CD4-positive, alpha-beta T cell (primary cell): ENCODE results near the gene AFAP1. TPM values are rescaled to one million over a fixed set of nuclear protein-coding genes. Genes with fewer than 3 reads are reported as not detected.

Experiments used
- ATAC-seq: fragments of 200-7000 bp; cut with Tn5 transposase; one replicate; pipeline ENCODE4 v1.10.0; 2022; ENCODE audit warnings: mild to moderate bottlenecking; ENCODE audit not compliant: poor library complexity
- CTCF ChIA-PET: fragments of 350-600 bp; sonication (Branson Sonifier 250); formaldehyde crosslinking; loops from one replicate; lab custom pipeline; 2021; ENCODE audit warnings: antibody characterized with exemption, inconsistent platforms; lab: Charles Lee
- POLR2A ChIA-PET: fragments of 350-600 bp; sonication (Branson Sonifier 250); formaldehyde crosslinking; loops from one replicate; lab custom pipeline; 2021; ENCODE audit warnings: antibody characterized with exemption, inconsistent platforms; lab: Charles Lee
- DNase-seq, 14 experiments: peaks; one replicate each; pipeline ENCODE4 v3.0.0-alpha.2; 2013 to 2020; ENCODE audit warnings: mixed read lengths in 2 of 14
- H3K27ac ChIP-seq, 2 donors: one replicate each; pipeline versions ENCODE4 v1.5.1 to v1.7.0; 2013; ENCODE audit warnings: low read length in 2 of 2, low read depth in 1 of 2, mild to moderate bottlenecking in 1 of 2
- H3K27me3 ChIP-seq, 2 experiments: 1 replicate in 1 of 2; 2 replicates in 1 of 2; pipeline versions ENCODE4 v1.6.1 to v1.7.0; 2013; ENCODE audit warnings: low read length in 2 of 2, control low read depth in 1 of 2, mild to moderate bottlenecking in 1 of 2, moderate library complexity in 1 of 2; ENCODE audit not compliant: insufficient read depth in 2 of 2, control insufficient read depth in 1 of 2
- H3K36me3 ChIP-seq: one replicate; pipeline ENCODE4 v1.6.1; 2013; ENCODE audit warnings: low read length, control low read depth; ENCODE audit not compliant: insufficient read depth
- H3K4me1 ChIP-seq: one replicate; pipeline ENCODE4 v1.6.1; 2013; ENCODE audit warnings: low read length, control low read depth; ENCODE audit not compliant: insufficient read depth
- H3K4me3 ChIP-seq: one replicate; pipeline ENCODE4 v1.5.1; 2013; ENCODE audit warnings: mild to moderate bottlenecking, low read length, moderate library complexity
- H3K9me3 ChIP-seq, 2 experiments: 1 replicate in 1 of 2; 2 replicates in 1 of 2; pipeline versions ENCODE4 v1.6.1 to v1.7.0; 2013; ENCODE audit warnings: low read length in 2 of 2, mild to moderate bottlenecking in 2 of 2, control low read depth in 1 of 2, moderate library complexity in 1 of 2; ENCODE audit not compliant: control insufficient read depth in 1 of 2, insufficient read depth in 1 of 2
- H3K27ac Mint-ChIP-seq: one replicate; pipeline ENCODE4 v1.8.0; 2020; ENCODE audit warnings: mixed read lengths
- H3K27me3 Mint-ChIP-seq: one replicate; pipeline ENCODE4 v1.8.0; 2021; ENCODE audit warnings: mixed read lengths
- H3K36me3 Mint-ChIP-seq: one replicate; pipeline ENCODE4 v1.8.0; 2021; ENCODE audit warnings: low read depth, mixed read lengths
- H3K4me1 Mint-ChIP-seq: one replicate; pipeline ENCODE4 v1.8.0; 2021; ENCODE audit warnings: low read depth, mixed read lengths
- H3K4me3 Mint-ChIP-seq: one replicate; pipeline ENCODE4 v1.8.0; 2020; ENCODE audit warnings: mild to moderate bottlenecking, mixed read lengths
- H3K9me3 Mint-ChIP-seq: one replicate; pipeline ENCODE4 v1.8.0; 2020; ENCODE audit warnings: mixed read lengths
- CTCF ChIP-seq: fragments of 200-600 bp; IDR thresholded peaks from one replicate; pipeline ENCODE4 v1.8.0; 2022; ENCODE audit warnings: antibody characterized with exemption, mild to moderate bottlenecking
- intact Hi-C, 2 experiments: fragments of 100-400 bp; cut with DNase I in 1 of 2; cut with micrococcal nuclease in 1 of 2; formaldehyde crosslinking; loops; one replicate each; pipeline versions ENCODE4 v1.15.1 to v1.9.0; 2023 to 2025; cut with DNase I, micrococcal nuclease
- total RNA-seq, 174 experiments: library from RNA in 2 of 174; stranded (reverse) in 2 of 174; gene quantifications; one replicate each; pipeline ENCODE4 v1.2.3 and lab custom pipeline; 2021 to 2026

AFAP1 gene
- total RNA-seq, 2 experiments from 2014 or later: 9.8 to 10.9 TPM

GRCh38 chr4:7770224-7771050 is 169.2 kb downstream of the AFAP1 start:
- intact Hi-C loops: no loop called here
- H3K27ac Mint-ChIP-seq: peak overlapping the region; percentile 56
- H3K27me3 Mint-ChIP-seq: no peaks in the 10 kb centered on the region
- DNase-seq: peak in 3 of 14 experiments; percentile 20 to 30 (median 28)
- peaks cover 55% of the 10 kb centered on the region for H3K36me3 Mint-ChIP-seq
- ChIA-PET POLR2A (no interaction called here), CTCF (interaction anchor here (1.3 to 1.8 kb wide), 2 partner anchors 11 to 32 kb away, joined by 4 to 6 read pairs; no protein-coding TSS in a partner anchor)
- H3K36me3 ChIP-seq: peaks cover 24% of the 10 kb centered on the region
- H3K4me1 ChIP-seq: peaks cover 12% of the 10 kb centered on the region
- peaks cover 22% of the 10 kb centered on the region for H3K4me1 Mint-ChIP-seq
- H3K27me3 ChIP-seq: no peaks in the 10 kb centered on the region
- H3K9me3 ChIP-seq: no peaks in the 10 kb centered on the region
- peak overlapping the region; percentile 2 for H3K4me3 ChIP-seq
- no peaks in the 10 kb centered on the region for H3K9me3 Mint-ChIP-seq
- no peak overlapping the region for H3K27ac ChIP-seq
- peak overlapping the region; percentile 34 for H3K4me3 Mint-ChIP-seq
- peak; percentile 20 for TF ChIP-seq CTCF
- no peak for ATAC-seq

GRCh38 chr4:7769396-7770223 is 170.1 kb downstream of the AFAP1 start:
- H3K27ac ChIP-seq: no peak overlapping the region
- POLR2A ChIA-PET: no interaction called here
- H3K9me3 Mint-ChIP-seq: no peaks in the 10 kb centered on the region

More at GRCh38 chr4:7769396-7770223, 170.1 kb downstream of the AFAP1 start:
- ATAC-seq: no peak
- Mint-ChIP-seq H3K4me1 (peaks cover 22% of the 10 kb centered on the region), H3K36me3 (peaks cover 56% of the 10 kb centered on the region), H3K27me3 (no peaks in the 10 kb centered on the region), H3K4me3 (no peak overlapping the region), H3K27ac (no peak overlapping the region)
- Histone ChIP-seq H3K36me3 (peaks cover 22% of the 10 kb centered on the region), H3K9me3 (no peaks in the 10 kb centered on the region), H3K4me3 (no peak overlapping the region), H3K4me1 (peaks cover 12% of the 10 kb centered on the region), H3K27me3 (no peaks in the 10 kb centered on the region)
- CTCF ChIA-PET: interaction anchor here (1.3 to 1.8 kb wide), 2 partner anchors 10 to 33 kb away, joined by 4 to 6 read pairs; no protein-coding TSS in a partner anchor
- DNase-seq: no peak
- TF ChIP-seq CTCF: no peak
- intact Hi-C loops: no loop called here
